HepG2 (cell line): ENCODE measurements around the gene RRP12. TPM values are rescaled to one million over a fixed set of nuclear protein-coding genes. Genes with fewer than 3 reads are reported as not detected.
A peak's percentile ranks its signal among the peaks of the same experiment; 100 is the strongest.

Source experiments
- ASH2L ChIP-seq: fragments of 300-600, 200-600 bp; sonication (generic); IDR thresholded peaks from 2 replicates; pipeline ENCODE4 v1.7.0; 2017; ENCODE audit warnings: low read depth, mild to moderate bottlenecking, moderate library complexity, mixed read lengths, low read length; ENCODE audit not compliant: insufficient read length
- FOXM1 ChIP-seq: sonication (generic); formaldehyde crosslinking; IDR thresholded peaks from 2 replicates; pipeline ENCODE4 v1.5.0; 2020; ENCODE audit warnings: missing genetic modification reagents
- MYNN ChIP-seq: sonication (generic); formaldehyde crosslinking; IDR thresholded peaks from 2 replicates; pipeline ENCODE4 v1.4.0; 2020; ENCODE audit warnings: mild to moderate bottlenecking, low read depth, missing genetic modification reagents
- NFE2L2 ChIP-seq: fragments of 150-350 bp; IDR thresholded peaks from 2 replicates; pipeline ENCODE4 v1.6.1; 2014; ENCODE audit warnings: low read length
- NRL ChIP-seq: sonication (generic); formaldehyde crosslinking; IDR thresholded peaks from 2 replicates; pipeline ENCODE4 v1.5.0; 2020; ENCODE audit warnings: missing genetic modification reagents, mild to moderate bottlenecking, moderate library complexity, borderline replicate concordance
- ZFP37 ChIP-seq: sonication (generic); formaldehyde crosslinking; IDR thresholded peaks from 2 replicates; pipeline ENCODE4 v1.4.0; 2020; ENCODE audit warnings: missing genetic modification reagents, borderline replicate concordance
- ZNF10 ChIP-seq: sonication (generic); formaldehyde crosslinking; IDR thresholded peaks from 2 replicates; pipeline ENCODE4 v1.4.0; 2020; ENCODE audit warnings: mild to moderate bottlenecking, low read depth, missing genetic modification reagents, borderline replicate concordance
- ZNF263 ChIP-seq: sonication (generic); formaldehyde crosslinking; IDR thresholded peaks from 2 replicates; pipeline ENCODE4 v1.4.0; 2020; ENCODE audit warnings: missing genetic modification reagents
- ZNF296 ChIP-seq: sonication (generic); formaldehyde crosslinking; conservative IDR thresholded peaks from 2 replicates; pipeline ENCODE4 v1.5.0; 2020; ENCODE audit warnings: mild to moderate bottlenecking, missing genetic modification reagents
- ZNF331 ChIP-seq: sonication (generic); formaldehyde crosslinking; IDR thresholded peaks from 2 replicates; pipeline ENCODE4 v1.4.0; 2020; ENCODE audit warnings: missing genetic modification reagents
- ZNF335 ChIP-seq: sonication (generic); formaldehyde crosslinking; IDR thresholded peaks from 2 replicates; pipeline ENCODE4 v1.4.0; 2020; ENCODE audit warnings: missing genetic modification reagents
- ZNF432 ChIP-seq: sonication (generic); formaldehyde crosslinking; IDR thresholded peaks from 2 replicates; pipeline ENCODE4 v1.5.0; 2020; ENCODE audit warnings: missing genetic modification reagents, mild to moderate bottlenecking, borderline replicate concordance
- ZNF460 ChIP-seq: sonication (generic); formaldehyde crosslinking; IDR thresholded peaks from 2 replicates; pipeline ENCODE4 v1.5.1; 2020; ENCODE audit warnings: missing genetic modification reagents, mild to moderate bottlenecking, borderline replicate concordance
- ZNF75D ChIP-seq: sonication (generic); formaldehyde crosslinking; IDR thresholded peaks from 2 replicates; pipeline ENCODE4 v1.8.1; 2023; ENCODE audit warnings: missing genetic modification reagents, mild to moderate bottlenecking, borderline replicate concordance
- ZNF776 ChIP-seq: sonication (generic); formaldehyde crosslinking; IDR thresholded peaks from 2 replicates; pipeline ENCODE4 v1.4.0; 2020; ENCODE audit warnings: mild to moderate bottlenecking, missing genetic modification reagents
- polyA plus RNA-seq, 8 experiments: library from polyadenylated mRNA; depleted of rRNA in 3 of 8; stranded (reverse) in 7 of 8; unstranded in 1 of 8; fragments of >200 nt; fragmentation: Illumina TruSeq in 4 of 8; extraction: Trizol in 4 of 8; gene quantifications; 2 replicates each; pipeline versions ENCODE4 v1.2.1 to v1.2.3, GENCODE V29; 2011 to 2016; ENCODE audit warnings: low read depth in 4 of 8, missing spikeins in 1 of 8, mixed read lengths in 1 of 8; ENCODE audit not compliant: insufficient read depth in 1 of 8
- total RNA-seq, 5 experiments: library from RNA; depleted of rRNA; stranded (reverse); fragments of >200 nt; fragmentation: Illumina TruSeq; extraction: Trizol; gene quantifications; 2 replicates each; pipeline ENCODE4 v1.2.3, GENCODE V29; 2016; ENCODE audit warnings: low read depth in 1 of 5
- TF ChIP-seq, protein P1 (sequence below): sonication (generic); formaldehyde crosslinking; IDR thresholded peaks from 2 replicates; pipeline ENCODE4 v1.8.0; 2022; ENCODE audit warnings: missing genetic modification reagents, mild to moderate bottlenecking, inconsistent platforms, borderline replicate concordance
- TF ChIP-seq, protein P2 (sequence below), 2 experiments: sonication (generic) in 1 of 2; formaldehyde crosslinking in 1 of 2; IDR thresholded peaks; 2 replicates each; pipeline versions ENCODE4 v1.4.0 to v1.6.1; 2018 to 2020; ENCODE audit warnings: missing genetic modification reagents in 2 of 2, borderline replicate concordance in 1 of 2, low read depth in 1 of 2, mild to moderate bottlenecking in 1 of 2, missing biosample characterization in 1 of 2
- TF ChIP-seq, protein P3 (sequence below): sonication (generic); formaldehyde crosslinking; IDR thresholded peaks from 2 replicates; pipeline ENCODE4 v1.5.0; 2020; ENCODE audit warnings: missing genetic modification reagents
- TF ChIP-seq, protein P4 (sequence below): sonication (generic); formaldehyde crosslinking; IDR thresholded peaks from 2 replicates; pipeline ENCODE4 v1.9.0; 2021; ENCODE audit warnings: missing genetic modification reagents, mild to moderate bottlenecking, borderline replicate concordance
- TF ChIP-seq, protein P5 (sequence below): sonication (generic); formaldehyde crosslinking; IDR thresholded peaks from 2 replicates; pipeline ENCODE4 v1.5.0; 2020; ENCODE audit warnings: mild to moderate bottlenecking, missing genetic modification reagents

Gene RRP12
- total and polyA plus RNA-seq, 2 of the 13 experiments (the other 11 are each of a cell fraction or from before 2014, with no cell fraction given) = 13.2 to 39.4 TPM

DNA sequence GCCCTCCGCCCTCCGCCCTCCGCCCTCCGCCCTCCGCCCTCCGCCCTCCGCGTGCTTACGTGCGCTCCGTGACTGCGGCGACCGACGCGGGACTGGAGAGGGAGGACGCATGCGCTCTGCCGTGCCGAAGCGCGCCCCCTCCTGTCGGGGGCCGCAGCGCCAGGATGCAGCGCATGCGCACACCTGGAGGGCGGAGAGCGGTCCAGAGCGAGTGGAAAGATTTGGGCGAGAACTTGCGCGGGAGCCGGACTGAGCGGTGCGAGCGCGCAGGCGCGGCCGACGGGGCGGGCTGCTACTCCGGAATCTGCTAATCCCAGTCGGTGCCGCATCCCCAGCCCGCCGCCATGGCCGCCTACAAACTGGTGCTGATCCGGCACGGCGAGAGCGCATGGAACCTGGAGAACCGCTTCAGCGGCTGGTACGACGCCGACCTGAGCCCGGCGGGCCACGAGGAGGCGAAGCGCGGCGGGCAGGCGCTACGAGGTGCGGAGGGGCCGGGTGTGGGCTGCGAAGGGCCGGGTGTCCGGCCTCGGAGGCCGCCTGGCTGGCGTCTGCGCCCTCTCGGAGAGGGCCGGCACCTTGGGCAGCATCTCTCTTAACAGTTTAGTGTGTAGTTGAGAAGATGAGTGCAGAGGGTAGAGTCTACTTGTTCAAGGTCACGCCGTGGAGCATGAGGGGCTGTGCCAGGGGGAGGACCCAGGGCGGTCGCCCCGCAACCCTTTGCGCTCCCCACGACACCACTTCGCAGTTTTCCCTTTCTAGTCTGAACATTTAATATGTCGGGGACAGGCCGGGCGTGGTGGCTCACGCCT, 25.0 kb upstream of the RRP12 start, which contains the start of gene PGAM1 (continued):
- TF ChIP-seq ZNF460 (CRISPR knock-in tag) (no peak), ZNF331 (CRISPR knock-in tag) (peak; percentile 43; the same call in 1 of the 2 replicates), MYNN (CRISPR knock-in tag) (no peak), ZNF263 (CRISPR knock-in tag) (peak; percentile 19; the same call in 1 of the 2 replicates), ZNF432 (CRISPR knock-in tag) (no peak), ZNF335 (CRISPR knock-in tag) (no peak), ZNF776 (CRISPR knock-in tag) (0 out of 2 replicates have a peak, but pooled peaks have one; percentile 39), FOXM1 (CRISPR knock-in tag) (no peak), ZFP37 (peak; percentile 37; the same call in 1 of the 2 replicates), ASH2L (peak; percentile 59), ZNF10 (CRISPR knock-in tag) (no peak), NRL (CRISPR knock-in tag) (no peak), ZNF296 (no peak), NFE2L2 (no peak), ZNF75D (no peak)
- TF ChIP-seq, protein P1, sequence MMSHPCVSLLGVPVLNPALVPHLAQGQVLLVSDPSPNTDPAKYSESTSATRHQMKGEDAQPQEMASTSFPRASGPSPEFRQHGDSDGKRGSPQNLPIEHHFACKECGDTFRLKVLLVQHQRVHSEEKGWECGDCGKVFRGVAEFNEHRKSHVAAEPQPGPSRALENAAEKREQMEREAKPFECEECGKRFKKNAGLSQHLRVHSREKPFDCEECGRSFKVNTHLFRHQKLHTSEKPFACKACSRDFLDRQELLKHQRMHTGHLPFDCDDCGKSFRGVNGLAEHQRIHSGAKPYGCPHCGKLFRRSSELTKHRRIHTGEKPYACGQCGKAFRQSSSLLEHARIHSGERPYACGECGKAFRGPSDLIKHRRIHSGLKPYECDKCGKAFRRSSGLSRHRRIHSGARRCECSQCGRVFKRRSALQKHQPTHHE = no peak; the same call in 1 of the 2 replicates
- TF ChIP-seq, protein P2, sequence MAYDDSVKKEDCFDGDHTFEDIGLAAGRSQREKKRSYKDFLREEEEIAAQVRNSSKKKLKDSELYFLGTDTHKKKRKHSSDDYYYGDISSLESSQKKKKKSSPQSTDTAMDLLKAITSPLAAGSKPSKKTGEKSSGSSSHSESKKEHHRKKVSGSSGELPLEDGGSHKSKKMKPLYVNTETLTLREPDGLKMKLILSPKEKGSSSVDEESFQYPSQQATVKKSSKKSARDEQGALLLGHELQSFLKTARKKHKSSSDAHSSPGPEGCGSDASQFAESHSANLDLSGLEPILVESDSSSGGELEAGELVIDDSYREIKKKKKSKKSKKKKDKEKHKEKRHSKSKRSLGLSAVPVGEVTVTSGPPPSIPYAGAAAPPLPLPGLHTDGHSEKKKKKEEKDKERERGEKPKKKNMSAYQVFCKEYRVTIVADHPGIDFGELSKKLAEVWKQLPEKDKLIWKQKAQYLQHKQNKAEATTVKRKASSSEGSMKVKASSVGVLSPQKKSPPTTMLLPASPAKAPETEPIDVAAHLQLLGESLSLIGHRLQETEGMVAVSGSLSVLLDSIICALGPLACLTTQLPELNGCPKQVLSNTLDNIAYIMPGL (CRISPR knock-in tag; IDR thresholded peaks at IDR 0.05; ENCODE audit: borderline replicate concordance in 1 of 2, low read depth in 1 of 2) = peak; percentile 68 to 84; a peak in 3 of 4 replicates
- TF ChIP-seq, protein P3, sequence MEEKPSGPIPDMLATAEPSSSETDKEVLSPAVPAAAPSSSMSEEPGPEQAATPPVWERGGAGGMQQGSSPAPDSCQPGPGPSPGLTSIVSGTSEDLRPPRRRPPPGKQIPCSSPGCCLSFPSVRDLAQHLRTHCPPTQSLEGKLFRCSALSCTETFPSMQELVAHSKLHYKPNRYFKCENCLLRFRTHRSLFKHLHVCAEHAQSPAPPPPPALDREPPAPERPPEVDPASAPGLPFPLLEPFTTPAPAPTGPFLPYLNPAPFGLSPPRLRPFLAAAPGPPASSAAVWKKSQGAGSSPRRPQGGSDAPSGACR = 0 out of 2 replicates have a peak, but pooled peaks have one; percentile 48
- TF ChIP-seq, protein P4, sequence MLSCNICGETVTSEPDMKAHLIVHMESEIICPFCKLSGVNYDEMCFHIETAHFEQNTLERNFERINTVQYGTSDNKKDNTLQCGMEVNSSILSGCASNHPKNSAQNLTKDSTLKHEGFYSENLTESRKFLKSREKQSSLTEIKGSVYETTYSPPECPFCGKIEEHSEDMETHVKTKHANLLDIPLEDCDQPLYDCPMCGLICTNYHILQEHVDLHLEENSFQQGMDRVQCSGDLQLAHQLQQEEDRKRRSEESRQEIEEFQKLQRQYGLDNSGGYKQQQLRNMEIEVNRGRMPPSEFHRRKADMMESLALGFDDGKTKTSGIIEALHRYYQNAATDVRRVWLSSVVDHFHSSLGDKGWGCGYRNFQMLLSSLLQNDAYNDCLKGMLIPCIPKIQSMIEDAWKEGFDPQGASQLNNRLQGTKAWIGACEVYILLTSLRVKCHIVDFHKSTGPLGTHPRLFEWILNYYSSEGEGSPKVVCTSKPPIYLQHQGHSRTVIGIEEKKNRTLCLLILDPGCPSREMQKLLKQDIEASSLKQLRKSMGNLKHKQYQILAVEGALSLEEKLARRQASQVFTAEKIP (CRISPR knock-in tag) = no peak
- TF ChIP-seq, protein P5, sequence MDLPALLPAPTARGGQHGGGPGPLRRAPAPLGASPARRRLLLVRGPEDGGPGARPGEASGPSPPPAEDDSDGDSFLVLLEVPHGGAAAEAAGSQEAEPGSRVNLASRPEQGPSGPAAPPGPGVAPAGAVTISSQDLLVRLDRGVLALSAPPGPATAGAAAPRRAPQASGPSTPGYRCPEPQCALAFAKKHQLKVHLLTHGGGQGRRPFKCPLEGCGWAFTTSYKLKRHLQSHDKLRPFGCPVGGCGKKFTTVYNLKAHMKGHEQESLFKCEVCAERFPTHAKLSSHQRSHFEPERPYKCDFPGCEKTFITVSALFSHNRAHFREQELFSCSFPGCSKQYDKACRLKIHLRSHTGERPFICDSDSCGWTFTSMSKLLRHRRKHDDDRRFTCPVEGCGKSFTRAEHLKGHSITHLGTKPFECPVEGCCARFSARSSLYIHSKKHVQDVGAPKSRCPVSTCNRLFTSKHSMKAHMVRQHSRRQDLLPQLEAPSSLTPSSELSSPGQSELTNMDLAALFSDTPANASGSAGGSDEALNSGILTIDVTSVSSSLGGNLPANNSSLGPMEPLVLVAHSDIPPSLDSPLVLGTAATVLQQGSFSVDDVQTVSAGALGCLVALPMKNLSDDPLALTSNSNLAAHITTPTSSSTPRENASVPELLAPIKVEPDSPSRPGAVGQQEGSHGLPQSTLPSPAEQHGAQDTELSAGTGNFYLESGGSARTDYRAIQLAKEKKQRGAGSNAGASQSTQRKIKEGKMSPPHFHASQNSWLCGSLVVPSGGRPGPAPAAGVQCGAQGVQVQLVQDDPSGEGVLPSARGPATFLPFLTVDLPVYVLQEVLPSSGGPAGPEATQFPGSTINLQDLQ (CRISPR knock-in tag) = no peak
